ENCODE results near the gene COL4A6.

The COL4A6 gene

DNA sequence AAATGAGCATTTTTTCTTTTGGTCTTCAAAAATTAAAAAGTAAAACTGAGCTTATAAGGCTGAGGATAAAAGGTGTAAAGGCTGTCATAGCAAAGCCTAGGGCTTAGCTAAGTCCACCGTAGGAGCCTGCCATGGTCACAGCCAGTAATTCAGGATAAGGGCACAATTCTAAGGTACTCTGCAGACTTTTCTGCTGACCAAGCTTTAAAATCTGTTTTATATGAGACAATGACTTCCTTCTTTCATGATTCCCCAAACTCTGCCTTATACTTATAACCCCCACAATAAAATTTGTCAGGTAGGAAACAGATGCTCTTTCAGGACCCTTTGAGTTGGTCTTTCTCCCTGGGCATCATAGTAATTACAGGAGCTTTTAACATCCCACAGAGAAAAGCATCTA lies 138.5 kb downstream of the COL4A6 start:
- Histone ChIP-seq H3F3A (ENCODE audit: insufficient read depth, low read length) (no peaks in the 10 kb centered on the region), H3K79me2 (ENCODE audit: insufficient read depth, low read length) (no peaks in the 10 kb centered on the region), H3K4me2 (ENCODE audit: low read length) (no peak overlapping the region), H3K4me1 (ENCODE audit: insufficient read depth, low read length, severe bottlenecking) (no peaks in the 10 kb centered on the region), H3K27me3 (ENCODE audit: insufficient read depth, low read length) (no peaks in the 10 kb centered on the region), H4K20me1 (ENCODE audit: insufficient read depth, low read length) (no peaks in the 10 kb centered on the region), H3K4me3 (ENCODE audit: low read depth, low read length, poor library complexity, severe bottlenecking) (no peak overlapping the region), H3K9me3 (ENCODE audit: low read length) (no peaks in the 10 kb centered on the region), H3K9me2 (ENCODE audit: low read depth, low read length) (no peaks in the 10 kb centered on the region), H3K36me3 (ENCODE audit: insufficient read depth, low read length) (no peaks in the 10 kb centered on the region), H3K9ac (ENCODE audit: low read length) (no peak overlapping the region), H3K27ac (ENCODE audit: low read depth, low read length, poor library complexity, severe bottlenecking) (no peak overlapping the region), H2AFZ (ENCODE audit: low read length) (no peak overlapping the region)
- TF ChIP-seq EZH2 (IDR thresholded peaks at IDR 0.05; ENCODE audit: borderline replicate concordance, low read length): no peak
- TF ChIP-seq, protein P1, sequence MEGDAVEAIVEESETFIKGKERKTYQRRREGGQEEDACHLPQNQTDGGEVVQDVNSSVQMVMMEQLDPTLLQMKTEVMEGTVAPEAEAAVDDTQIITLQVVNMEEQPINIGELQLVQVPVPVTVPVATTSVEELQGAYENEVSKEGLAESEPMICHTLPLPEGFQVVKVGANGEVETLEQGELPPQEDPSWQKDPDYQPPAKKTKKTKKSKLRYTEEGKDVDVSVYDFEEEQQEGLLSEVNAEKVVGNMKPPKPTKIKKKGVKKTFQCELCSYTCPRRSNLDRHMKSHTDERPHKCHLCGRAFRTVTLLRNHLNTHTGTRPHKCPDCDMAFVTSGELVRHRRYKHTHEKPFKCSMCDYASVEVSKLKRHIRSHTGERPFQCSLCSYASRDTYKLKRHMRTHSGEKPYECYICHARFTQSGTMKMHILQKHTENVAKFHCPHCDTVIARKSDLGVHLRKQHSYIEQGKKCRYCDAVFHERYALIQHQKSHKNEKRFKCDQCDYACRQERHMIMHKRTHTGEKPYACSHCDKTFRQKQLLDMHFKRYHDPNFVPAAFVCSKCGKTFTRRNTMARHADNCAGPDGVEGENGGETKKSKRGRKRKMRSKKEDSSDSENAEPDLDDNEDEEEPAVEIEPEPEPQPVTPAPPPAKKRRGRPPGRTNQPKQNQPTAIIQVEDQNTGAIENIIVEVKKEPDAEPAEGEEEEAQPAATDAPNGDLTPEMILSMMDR (IDR thresholded peaks at IDR 0.05; ENCODE audit: low read length): no peak

DNA sequence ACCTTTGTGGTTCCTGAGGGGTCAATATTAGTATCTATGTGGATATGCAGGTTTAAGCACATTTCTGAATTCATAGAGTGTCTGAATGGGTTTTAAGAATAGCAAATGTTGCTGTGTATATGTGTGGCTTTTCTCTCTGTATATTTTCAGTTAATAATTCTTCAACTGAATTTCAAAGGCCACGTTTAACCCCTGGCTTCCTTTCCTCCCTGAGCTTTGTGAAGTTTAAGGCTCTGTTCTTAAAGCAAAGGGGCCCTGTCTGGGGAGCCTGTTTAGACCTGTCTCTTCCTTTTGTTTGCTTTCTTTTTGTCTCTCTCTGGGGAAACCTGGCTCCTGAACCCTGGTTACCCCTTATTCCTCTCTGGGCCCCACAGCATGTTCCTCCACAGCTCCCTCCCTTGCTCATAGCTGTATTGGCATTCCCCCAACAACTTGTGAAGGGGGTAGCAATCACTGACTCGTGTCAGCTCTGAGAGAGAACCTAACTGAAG lies 139.1 kb downstream of the COL4A6 start:
- Histone ChIP-seq H3K36me3 (ENCODE audit: insufficient read depth, low read length) (no peaks in the 10 kb centered on the region), H3K27ac (ENCODE audit: low read depth, low read length, poor library complexity, severe bottlenecking) (no peak overlapping the region), H3K4me2 (ENCODE audit: low read length) (no peak overlapping the region), H3K9me3 (ENCODE audit: low read length) (no peaks in the 10 kb centered on the region), H3K9me2 (ENCODE audit: low read depth, low read length) (no peaks in the 10 kb centered on the region), H3K9ac (ENCODE audit: low read length) (no peak overlapping the region), H3F3A (ENCODE audit: insufficient read depth, low read length) (no peaks in the 10 kb centered on the region), H3K4me3 (ENCODE audit: low read depth, low read length, poor library complexity, severe bottlenecking) (no peak overlapping the region), H3K27me3 (ENCODE audit: insufficient read depth, low read length) (no peaks in the 10 kb centered on the region), H4K20me1 (ENCODE audit: insufficient read depth, low read length) (no peaks in the 10 kb centered on the region), H2AFZ (ENCODE audit: low read length) (no peak overlapping the region), H3K4me1 (ENCODE audit: insufficient read depth, low read length, severe bottlenecking) (no peaks in the 10 kb centered on the region), H3K79me2 (ENCODE audit: insufficient read depth, low read length) (no peaks in the 10 kb centered on the region)
- no peak for TF ChIP-seq EZH2 (IDR thresholded peaks at IDR 0.05; ENCODE audit: borderline replicate concordance, low read length)
- TF ChIP-seq, protein P1 (IDR thresholded peaks at IDR 0.05; ENCODE audit: low read length): no peak

DNA sequence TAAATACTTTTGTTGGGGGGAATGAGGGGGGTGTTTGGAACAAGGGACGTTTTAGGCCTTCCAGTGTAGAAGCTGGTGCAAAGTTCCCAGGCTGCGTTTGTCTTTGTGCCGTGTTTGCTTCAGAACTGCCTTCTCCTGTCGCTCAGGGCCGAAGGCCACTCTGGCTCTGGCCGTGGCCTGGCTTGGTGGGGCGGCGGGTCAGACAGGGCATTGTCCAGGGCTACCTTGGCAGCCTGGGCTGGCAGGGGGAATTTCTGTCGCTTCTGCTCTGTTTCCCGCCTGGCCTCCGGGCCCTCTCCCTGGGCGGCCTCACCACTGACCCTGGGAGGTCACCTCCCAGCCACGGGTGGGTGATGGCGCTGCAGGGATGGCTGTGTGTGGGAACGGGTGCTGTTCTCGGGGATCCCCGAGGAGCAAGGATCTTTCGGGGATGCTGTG lies 140.0 kb downstream of the COL4A6 start:
- no peak overlapping the region for H3K27ac ChIP-seq (ENCODE audit: low read depth, low read length, poor library complexity, severe bottlenecking)
- H3K4me1 ChIP-seq (ENCODE audit: insufficient read depth, low read length, severe bottlenecking): no peaks in the 10 kb centered on the region
- TF ChIP-seq, protein P1 (IDR thresholded peaks at IDR 0.05; ENCODE audit: low read length): no peak
- TF ChIP-seq EZH2 (IDR thresholded peaks at IDR 0.05; ENCODE audit: borderline replicate concordance, low read length): no peak
- H3K4me2 ChIP-seq (ENCODE audit: low read length): no peak overlapping the region
- no peaks in the 10 kb centered on the region for H3K79me2 ChIP-seq (ENCODE audit: insufficient read depth, low read length)
- no peak overlapping the region for H2AFZ ChIP-seq (ENCODE audit: low read length)
- no peak overlapping the region for H3K9ac ChIP-seq (ENCODE audit: low read length)
- no peaks in the 10 kb centered on the region for H3K27me3 ChIP-seq (ENCODE audit: insufficient read depth, low read length)
- H3K4me3 ChIP-seq (ENCODE audit: low read depth, low read length, poor library complexity, severe bottlenecking): no peak overlapping the region
- no peaks in the 10 kb centered on the region for H3K36me3 ChIP-seq (ENCODE audit: insufficient read depth, low read length)
- H3F3A ChIP-seq (ENCODE audit: insufficient read depth, low read length): no peaks in the 10 kb centered on the region
- H3K9me2 ChIP-seq (ENCODE audit: low read depth, low read length): no peaks in the 10 kb centered on the region
- H3K9me3 ChIP-seq (ENCODE audit: low read length): no peaks in the 10 kb centered on the region
- H4K20me1 ChIP-seq (ENCODE audit: insufficient read depth, low read length): no peaks in the 10 kb centered on the region

All from OCI-LY1 (cell line).